Measurements from ENCODE around the gene SNX18.
"Not testable (repeated sequence)": the region's sequence is repeated elsewhere in the genome, so short reads cannot be mapped to it uniquely, and the experiment has no call there.

SNX18 gene

GRCh38 chr5:54477941-54478478 lies 39.5 kb upstream of the SNX18 start:
- H3K4me3 ChIP-seq (ENCODE audit: low read depth, low read length), result no peak overlapping the region
- TF ChIP-seq CTCF (IDR thresholded peaks at IDR 0.05; ENCODE audit: borderline replicate concordance, insufficient read depth, low read depth, low read length), result no peak

GRCh38 chr5:54480296-54480695 lies 37.3 kb upstream of the SNX18 start:
- H3K4me3 ChIP-seq (ENCODE audit: low read depth, low read length), result no peak overlapping the region
- TF ChIP-seq CTCF (IDR thresholded peaks at IDR 0.05; ENCODE audit: borderline replicate concordance, insufficient read depth, low read depth, low read length), result no peak

GRCh38 chr5:54484219-54484894 lies 33.2 kb upstream of the SNX18 start:
- no peak overlapping the region for H3K4me3 ChIP-seq (ENCODE audit: low read depth, low read length)
- no peak for TF ChIP-seq CTCF (IDR thresholded peaks at IDR 0.05; ENCODE audit: borderline replicate concordance, insufficient read depth, low read depth, low read length)

- H3K4me3 ChIP-seq (ENCODE audit: low read depth, low read length), result not testable (repeated sequence)
Measured at GRCh38 chr5:54485659-54486058, 31.9 kb upstream of the SNX18 start.

GRCh38 chr5:54489648-54489979 lies 27.9 kb upstream of the SNX18 start:
- H3K4me3 ChIP-seq (ENCODE audit: low read depth, low read length), result not testable (repeated sequence)

GRCh38 chr5:54491326-54491725 lies 26.2 kb upstream of the SNX18 start:
- TF ChIP-seq CTCF (IDR thresholded peaks at IDR 0.05; ENCODE audit: borderline replicate concordance, insufficient read depth, low read depth, low read length), result no peak
- no peak overlapping the region for H3K4me3 ChIP-seq (ENCODE audit: low read depth, low read length)

- H3K4me3 ChIP-seq (ENCODE audit: low read depth, low read length), result no peak overlapping the region
- no peak for TF ChIP-seq CTCF (IDR thresholded peaks at IDR 0.05; ENCODE audit: borderline replicate concordance, insufficient read depth, low read depth, low read length)
Measured at GRCh38 chr5:54492178-54492577, 25.4 kb upstream of the SNX18 start.

GRCh38 chr5:54495027-54495426 lies 22.5 kb upstream of the SNX18 start:
- H3K4me3 ChIP-seq (ENCODE audit: low read depth, low read length), result no peak overlapping the region
- no peak for TF ChIP-seq CTCF (IDR thresholded peaks at IDR 0.05; ENCODE audit: borderline replicate concordance, insufficient read depth, low read depth, low read length)
